Prostate gland (tissue), 2 donors: ENCODE data around the gene SDS.

Experiments
- CTCF ChIP-seq, 4 experiments: fragments of 200-600 bp in 2 of 4; fragments of 450-650 bp in 2 of 4; sonication (generic) in 2 of 4; IDR thresholded peaks; 1 replicate in 3 of 4; 2 replicates in 1 of 4; pipeline ENCODE4 v1.5.1; 2016 to 2019; ENCODE audit warnings: antibody characterized with exemption in 4 of 4, mild to moderate bottlenecking in 2 of 4, moderate library complexity in 2 of 4
- POLR2A ChIP-seq: fragments of 450-650 bp; IDR thresholded peaks from one replicate; pipeline ENCODE4 v1.6.1; 2016; ENCODE audit warnings: antibody characterized with exemption, mild to moderate bottlenecking
- POLR2AphosphoS5 ChIP-seq: sonication (generic); formaldehyde crosslinking; IDR thresholded peaks from one replicate; pipeline ENCODE4 v1.6.1; 2017; ENCODE audit warnings: antibody characterized with exemption

GRCh38 chr12:113345318-113345717, 58.4 kb downstream of the SDS start:
- TF ChIP-seq CTCF (IDR thresholded peaks at IDR 0.05), result no peak
- no peak for TF ChIP-seq POLR2A
- no peak for TF ChIP-seq POLR2AphosphoS5
